Measurements from ENCODE around the gene GBE1. TPM values are rescaled to one million over a fixed set of nuclear protein-coding genes. Genes with fewer than 3 reads are reported as not detected.

Gene GBE1
- total RNA-seq, 1 donor from 2014 or later = 73.1 TPM

GRCh38 chr3:81742581-81742980 lies 18.9 kb downstream of the GBE1 start:
- TF ChIP-seq CTCF (IDR thresholded peaks at IDR 0.05; ENCODE audit: borderline replicate concordance) = no peak
- no peaks in the 10 kb centered on the region for H3K36me3 ChIP-seq
- no peaks in the 10 kb centered on the region for H3K9me3 ChIP-seq (replicated peaks)
- H3K27ac ChIP-seq (replicated peaks) = peak overlapping the region; percentile 80
- peak overlapping the region; percentile 15 for H3K4me3 ChIP-seq
- no peak for DNase-seq
- peaks cover 73% of the 10 kb centered on the region for H3K4me1 ChIP-seq
- intact Hi-C loops (cut with micrococcal nuclease) = no loop called here
- no peaks in the 10 kb centered on the region for H3K27me3 ChIP-seq (ENCODE audit: low read depth)

- TF ChIP-seq CTCF (IDR thresholded peaks at IDR 0.05; ENCODE audit: borderline replicate concordance) = no peak
- Histone ChIP-seq H3K4me3 (no peak overlapping the region), H3K27me3 (ENCODE audit: low read depth) (no peaks in the 10 kb centered on the region), H3K9me3 (replicated peaks) (no peaks in the 10 kb centered on the region), H3K36me3 (no peaks in the 10 kb centered on the region), H3K4me1 (peaks cover 63% of the 10 kb centered on the region), H3K27ac (replicated peaks) (peak overlapping the region; percentile 80)
- DNase-seq = no peak
- intact Hi-C loops (cut with micrococcal nuclease) = no loop called here
Observed at GRCh38 chr3:81741216-81741615, 20.2 kb downstream of the GBE1 start.

GRCh38 chr3:81740731-81741130 lies 20.7 kb downstream of the GBE1 start:
- H3K27ac ChIP-seq (replicated peaks) = peak overlapping the region; percentile 80

GRCh38 chr3:81735334-81735733 lies 26.1 kb downstream of the GBE1 start:
- Histone ChIP-seq H3K27me3 (ENCODE audit: low read depth) (no peaks in the 10 kb centered on the region), H3K36me3 (no peaks in the 10 kb centered on the region), H3K9me3 (replicated peaks) (no peaks in the 10 kb centered on the region), H3K4me1 (peaks cover 43% of the 10 kb centered on the region), H3K27ac (replicated peaks) (no peak overlapping the region), H3K4me3 (no peak overlapping the region)
- no peak for TF ChIP-seq CTCF (IDR thresholded peaks at IDR 0.05; ENCODE audit: borderline replicate concordance)
- DNase-seq = no peak
- intact Hi-C loops (cut with micrococcal nuclease) = no loop called here

More at GRCh38 chr3:81740731-81741130, 20.7 kb downstream of the GBE1 start:
- no peak overlapping the region for H3K4me3 ChIP-seq
- H3K27me3 ChIP-seq (ENCODE audit: low read depth) = no peaks in the 10 kb centered on the region
- peaks cover 67% of the 10 kb centered on the region for H3K4me1 ChIP-seq
- no peak for TF ChIP-seq CTCF (IDR thresholded peaks at IDR 0.05; ENCODE audit: borderline replicate concordance)
- no peak for DNase-seq
- H3K36me3 ChIP-seq = no peaks in the 10 kb centered on the region
- H3K9me3 ChIP-seq (replicated peaks) = no peaks in the 10 kb centered on the region
- intact Hi-C loops (cut with micrococcal nuclease) = no loop called here

GRCh38 chr3:81734742-81735141 lies 26.7 kb downstream of the GBE1 start:
- H3K9me3 ChIP-seq (replicated peaks) = no peaks in the 10 kb centered on the region
- intact Hi-C loops (cut with micrococcal nuclease) = no loop called here
- no peak overlapping the region for H3K4me3 ChIP-seq
- DNase-seq = no peak
- H3K36me3 ChIP-seq = no peaks in the 10 kb centered on the region
- no peak overlapping the region for H3K27ac ChIP-seq (replicated peaks)
- no peaks in the 10 kb centered on the region for H3K27me3 ChIP-seq (ENCODE audit: low read depth)
- H3K4me1 ChIP-seq = peaks cover 37% of the 10 kb centered on the region
- no peak for TF ChIP-seq CTCF (IDR thresholded peaks at IDR 0.05; ENCODE audit: borderline replicate concordance)

- Histone ChIP-seq H3K27ac (replicated peaks) (no peak overlapping the region), H3K4me3 (no peak overlapping the region), H3K4me1 (peaks cover 56% of the 10 kb centered on the region), H3K27me3 (ENCODE audit: low read depth) (no peaks in the 10 kb centered on the region), H3K36me3 (no peaks in the 10 kb centered on the region), H3K9me3 (replicated peaks) (no peaks in the 10 kb centered on the region)
- DNase-seq = no peak
- no peak for TF ChIP-seq CTCF (IDR thresholded peaks at IDR 0.05; ENCODE audit: borderline replicate concordance)
- intact Hi-C loops (cut with micrococcal nuclease) = no loop called here
Observed at GRCh38 chr3:81732642-81733041, 28.8 kb downstream of the GBE1 start.
